Ishikawa (cell line): ENCODE results near the gene MACROH2A2.

Experiments
- CEBPB ChIP-seq: IDR thresholded peaks from 2 replicates; pipeline ENCODE4 v1.6.1; 2012
- CREB1 ChIP-seq: IDR thresholded peaks from 2 replicates; pipeline ENCODE4 v1.6.1; 2012; ENCODE audit warnings: low read depth
- EGR1 ChIP-seq: IDR thresholded peaks from 2 replicates; pipeline ENCODE4 v1.6.1; 2012
- EP300 ChIP-seq: IDR thresholded peaks from 2 replicates; pipeline ENCODE4 v1.6.1; 2012; ENCODE audit warnings: borderline replicate concordance
- FOXM1 ChIP-seq: IDR thresholded peaks from 2 replicates; pipeline ENCODE4 v1.6.1; 2012; ENCODE audit warnings: low read depth, borderline replicate concordance
- NFIC ChIP-seq: IDR thresholded peaks from 2 replicates; pipeline ENCODE4 v1.6.1; 2012
- RAD21 ChIP-seq: IDR thresholded peaks from 2 replicates; pipeline ENCODE4 v1.6.1; 2012; ENCODE audit warnings: low read depth
- REST ChIP-seq: IDR thresholded peaks from 2 replicates; pipeline ENCODE4 v1.6.1; 2012; ENCODE audit warnings: low read depth, mild to moderate bottlenecking
- TAF1 ChIP-seq: IDR thresholded peaks from 2 replicates; pipeline ENCODE4 v1.6.1; 2012; ENCODE audit warnings: low read depth, mild to moderate bottlenecking
- TCF12 ChIP-seq: IDR thresholded peaks from 2 replicates; pipeline ENCODE4 v1.6.1; 2012; ENCODE audit warnings: low read depth
- TEAD4 ChIP-seq: IDR thresholded peaks from 2 replicates; pipeline ENCODE4 v1.6.1; 2012
- USF1 ChIP-seq: IDR thresholded peaks from 2 replicates; pipeline ENCODE4 v1.6.1; 2012
- YY1 ChIP-seq: IDR thresholded peaks from 2 replicates; pipeline ENCODE4 v1.6.1; 2012; ENCODE audit warnings: low read depth
- ZBTB7A ChIP-seq: IDR thresholded peaks from 2 replicates; pipeline ENCODE4 v1.6.1; 2012; ENCODE audit warnings: low read depth
- TF ChIP-seq, protein P1 (sequence below): IDR thresholded peaks from 2 replicates; pipeline ENCODE4 v1.6.1; 2012

MACROH2A2 gene

DNA sequence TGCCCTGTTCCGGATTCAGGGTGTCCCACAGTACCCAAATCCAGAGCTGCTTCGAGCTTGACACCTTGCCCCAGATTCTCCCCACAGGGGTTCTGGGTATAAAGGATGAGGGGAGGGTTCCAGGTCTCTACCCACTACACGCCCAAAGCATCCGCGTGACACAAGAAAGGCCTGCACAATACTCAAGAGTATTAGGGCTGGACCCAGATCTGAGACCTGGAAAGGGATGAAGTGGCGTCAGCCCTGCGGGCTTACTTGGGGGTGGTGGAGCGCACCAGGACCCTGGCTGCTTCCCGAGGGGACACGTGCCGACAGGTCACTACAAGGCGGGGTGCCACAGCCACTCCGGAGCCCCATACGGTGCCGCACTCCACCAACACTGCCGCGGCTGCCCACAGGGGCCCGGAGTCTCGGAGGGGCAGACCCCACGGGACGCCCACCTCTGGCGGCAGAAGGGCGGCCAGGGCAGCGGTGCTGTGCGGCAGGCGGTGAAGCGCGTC lies 92.6 kb downstream of the MACROH2A2 start:
- TF ChIP-seq YY1: no peak
- TF ChIP-seq, protein P1, sequence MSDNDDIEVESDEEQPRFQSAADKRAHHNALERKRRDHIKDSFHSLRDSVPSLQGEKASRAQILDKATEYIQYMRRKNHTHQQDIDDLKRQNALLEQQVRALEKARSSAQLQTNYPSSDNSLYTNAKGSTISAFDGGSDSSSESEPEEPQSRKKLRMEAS: no peak
- no peak for TF ChIP-seq REST
- TF ChIP-seq ZBTB7A: no peak
- TF ChIP-seq CREB1: no peak
- no peak for TF ChIP-seq RAD21
- no peak for TF ChIP-seq TAF1
- TF ChIP-seq EP300: no peak
- no peak for TF ChIP-seq EGR1
- TF ChIP-seq TEAD4: no peak

DNA sequence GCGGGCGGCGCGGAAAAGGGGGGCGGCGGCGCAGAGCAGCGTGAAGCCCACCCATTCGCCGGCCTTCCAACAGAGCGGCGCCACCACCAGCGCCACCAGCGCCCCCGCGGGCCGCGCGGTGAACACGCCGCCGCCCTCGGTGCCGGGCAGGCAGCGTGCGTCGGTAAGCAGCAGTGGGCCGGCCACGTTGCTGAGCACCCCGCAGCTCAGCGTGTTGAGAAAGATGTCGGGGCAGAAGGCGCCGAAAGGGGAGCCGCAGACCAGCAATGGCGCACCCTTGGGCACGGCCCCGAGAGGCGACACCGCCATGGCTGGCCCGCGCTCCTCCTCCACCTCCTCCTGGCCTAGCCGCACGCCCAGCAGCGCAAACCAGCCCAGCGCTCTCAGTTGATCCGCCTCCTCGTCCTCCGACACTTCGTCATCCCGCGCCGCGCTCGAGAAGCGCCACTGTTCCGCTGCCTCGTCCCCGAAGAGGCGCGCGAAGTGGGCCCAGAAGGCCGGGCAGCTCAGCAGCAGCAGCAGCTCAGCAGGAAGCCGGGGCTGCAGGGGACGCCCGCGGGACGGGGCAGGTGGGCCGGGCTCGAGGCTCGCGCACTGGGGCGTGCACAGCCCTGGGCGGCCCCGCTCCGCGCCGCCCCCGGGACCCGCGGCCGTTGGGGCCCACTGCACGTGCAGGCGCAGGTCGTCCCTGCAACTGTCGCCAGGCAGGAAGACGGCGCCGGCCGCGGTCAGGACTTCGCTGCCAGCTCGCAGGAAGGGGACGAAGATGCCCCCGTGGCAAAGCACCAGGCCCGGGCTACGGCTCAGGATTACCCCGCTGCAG lies 93.2 kb downstream of the MACROH2A2 start:
- TF ChIP-seq CREB1 (no peak), TAF1 (peak; percentile 57), EGR1 (0 out of 2 replicates have a peak, but pooled peaks have one; percentile 7), TCF12 (0 out of 2 replicates have a peak, but pooled peaks have one; percentile 28), YY1 (peak; percentile 84), NFIC (0 out of 2 replicates have a peak, but pooled peaks have one; percentile 8), CEBPB (no peak), RAD21 (no peak), FOXM1 (no peak), EP300 (no peak; the same call in 1 of the 2 replicates), ZBTB7A (0 out of 2 replicates have a peak, but pooled peaks have one; percentile 78), TEAD4 (no peak), USF1 (no peak), REST (no peak)
- TF ChIP-seq, protein P1: peak; percentile 84

- TF ChIP-seq TCF12 (no peak; the same call in 1 of the 2 replicates), TEAD4 (peak; percentile 56; the same call in 1 of the 2 replicates), CEBPB (no peak), YY1 (no peak), FOXM1 (0 out of 2 replicates have a peak, but pooled peaks have one; percentile 10), ZBTB7A (peak; percentile 95), TAF1 (peak; percentile 51), REST (no peak), NFIC (no peak), CREB1 (peak; percentile 61), EGR1 (no peak), RAD21 (peak; percentile 53), USF1 (peak; percentile 35; the same call in 1 of the 2 replicates), EP300 (no peak)
- TF ChIP-seq, protein P1: no peak; the same call in 1 of the 2 replicates
Observed at GRCh38 chr10:70146489-70147258, 94.0 kb downstream of the MACROH2A2 start, which contains the start of gene TYSND1. TYSND1 (minus strand) TSS chr10:70146700; CDS start chr10:70146586, 114 bp downstream.
